Kasumi-1 (cell line): ENCODE measurements around the gene TNFAIP8.

Experiments used
- DNase-seq, 2 experiments: peaks; one replicate each; lab custom pipeline; 2025; lab: John Stamatoyannopoulos, UW

Gene TNFAIP8

DNA sequence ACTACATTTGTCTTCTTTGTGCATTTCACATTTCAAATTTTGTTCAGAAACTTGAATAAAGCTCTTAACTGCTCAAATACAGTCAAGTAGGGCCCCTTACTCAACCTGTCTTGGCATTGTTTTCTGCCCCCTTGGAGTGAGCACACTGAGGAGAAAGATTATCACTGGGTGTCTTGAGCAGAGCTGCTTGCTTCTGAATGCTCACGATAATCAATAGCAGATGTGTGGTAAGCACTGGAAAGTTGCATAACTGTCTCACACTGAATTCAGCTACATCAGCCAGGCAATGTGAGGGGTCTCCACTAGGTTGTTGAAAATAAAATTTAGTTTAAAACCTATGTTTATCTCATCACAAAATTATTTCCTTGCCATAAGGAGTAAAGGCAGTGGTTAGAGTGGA is 7.8 kb upstream of the TNFAIP8 start:
- no peak for DNase-seq

DNA sequence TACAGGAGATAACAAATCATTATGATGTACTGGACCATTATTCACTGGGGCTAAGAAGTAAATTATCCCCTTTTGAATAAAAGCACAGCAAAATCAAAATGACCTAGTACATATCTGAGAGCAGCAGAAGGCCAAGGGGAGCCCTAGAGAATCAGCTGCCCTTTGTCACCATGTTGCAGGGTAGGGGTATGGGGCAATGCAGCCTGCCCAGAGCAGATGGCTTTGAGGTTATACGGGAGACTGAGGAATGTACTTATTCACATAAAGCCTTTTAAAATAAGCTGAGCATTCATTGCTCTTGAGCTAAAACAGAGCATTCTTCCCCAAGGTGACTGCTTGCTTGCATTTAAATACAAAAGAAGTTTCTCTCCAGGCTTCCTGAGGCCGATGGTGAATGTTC is 2.6 kb upstream of the TNFAIP8 start:
- DNase-seq = no peak

DNA sequence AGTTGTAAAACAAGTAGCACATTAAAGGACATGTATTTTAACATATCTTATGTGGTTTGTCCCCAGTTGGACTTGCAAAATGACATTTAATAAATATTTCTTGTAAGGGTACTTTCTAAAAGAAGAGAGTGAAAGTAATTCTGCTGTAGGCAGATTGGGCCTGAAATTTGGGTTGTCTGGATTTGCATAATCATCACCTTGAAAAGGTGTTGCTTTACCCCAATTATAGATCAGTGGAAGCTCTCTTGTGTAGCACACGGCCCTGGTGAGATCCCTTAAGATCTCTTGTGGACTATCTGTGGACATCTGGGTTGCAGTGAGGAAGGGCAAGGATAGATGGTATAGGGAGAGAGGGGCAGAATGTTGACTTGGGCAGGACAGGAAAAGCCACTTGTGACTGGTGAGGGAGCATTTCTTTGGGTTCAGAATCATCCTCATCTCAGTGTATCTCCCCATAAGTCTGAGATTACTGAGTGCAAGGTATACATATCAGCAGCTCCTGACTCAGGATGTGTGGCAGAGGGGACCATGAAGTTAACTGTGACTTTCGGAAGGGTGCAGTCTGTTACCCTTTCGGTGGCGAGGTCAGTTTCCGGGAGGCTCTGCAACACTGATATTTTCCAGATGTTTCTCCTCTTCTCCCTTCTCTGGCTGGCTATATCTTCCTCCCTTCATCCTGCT is 2.0 kb upstream of the TNFAIP8 start:
- no peak for DNase-seq

DNA sequence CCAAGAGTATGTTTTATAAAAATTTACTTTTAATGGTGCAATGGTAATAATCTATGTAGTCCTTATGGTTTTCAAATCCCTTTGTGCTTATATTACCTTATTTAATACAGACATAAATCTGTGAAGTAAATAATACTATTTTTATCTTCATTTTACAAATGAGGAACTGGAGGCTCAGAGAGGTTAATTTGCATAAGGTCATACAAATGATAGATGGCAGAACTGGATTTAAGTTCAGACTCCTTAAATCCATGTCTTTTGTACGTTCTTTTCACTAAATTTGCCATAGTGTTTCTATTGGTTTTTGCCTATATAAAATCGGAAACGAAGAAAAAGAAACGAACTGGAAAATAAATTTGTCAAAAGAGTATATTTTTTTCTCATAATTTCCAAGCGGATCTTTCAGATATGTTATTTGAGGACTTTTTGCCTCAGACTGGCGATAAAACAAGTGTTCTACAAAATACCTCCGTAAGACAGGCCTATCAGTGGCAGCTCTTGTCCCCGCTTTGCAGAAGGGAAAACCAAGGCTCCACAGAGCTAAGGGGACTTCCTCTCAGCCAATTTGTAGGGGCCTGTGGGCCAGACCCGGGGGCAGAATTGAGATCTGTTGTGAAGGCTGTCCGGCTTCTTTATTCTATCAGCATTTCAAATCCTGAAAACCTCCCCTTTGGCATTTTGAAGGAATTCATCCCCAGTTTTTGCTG is 1.1 kb upstream of the TNFAIP8 start:
- DNase-seq = peak in 1 of 2 experiments; percentile 13

DNA sequence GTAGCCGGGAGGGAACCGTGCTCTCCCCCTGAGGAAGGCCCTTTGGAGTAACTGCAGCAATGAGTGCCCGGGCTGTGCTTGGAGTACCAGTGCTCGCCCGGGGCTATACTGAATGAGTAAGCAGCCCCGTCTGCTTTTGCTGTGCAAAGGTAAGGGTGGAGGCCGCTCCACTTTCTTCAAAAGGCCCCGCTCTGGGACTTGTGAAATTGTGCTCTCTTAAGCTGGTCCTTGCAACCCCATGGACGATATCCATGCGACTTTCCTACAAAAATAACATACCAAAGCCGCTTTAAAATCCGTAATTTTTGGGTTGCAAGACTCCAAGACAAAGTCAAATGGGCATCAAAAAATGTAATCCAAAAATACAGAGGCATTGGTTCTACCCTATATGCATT is 578 bp upstream of the TNFAIP8 start:
- no peak for DNase-seq

DNA sequence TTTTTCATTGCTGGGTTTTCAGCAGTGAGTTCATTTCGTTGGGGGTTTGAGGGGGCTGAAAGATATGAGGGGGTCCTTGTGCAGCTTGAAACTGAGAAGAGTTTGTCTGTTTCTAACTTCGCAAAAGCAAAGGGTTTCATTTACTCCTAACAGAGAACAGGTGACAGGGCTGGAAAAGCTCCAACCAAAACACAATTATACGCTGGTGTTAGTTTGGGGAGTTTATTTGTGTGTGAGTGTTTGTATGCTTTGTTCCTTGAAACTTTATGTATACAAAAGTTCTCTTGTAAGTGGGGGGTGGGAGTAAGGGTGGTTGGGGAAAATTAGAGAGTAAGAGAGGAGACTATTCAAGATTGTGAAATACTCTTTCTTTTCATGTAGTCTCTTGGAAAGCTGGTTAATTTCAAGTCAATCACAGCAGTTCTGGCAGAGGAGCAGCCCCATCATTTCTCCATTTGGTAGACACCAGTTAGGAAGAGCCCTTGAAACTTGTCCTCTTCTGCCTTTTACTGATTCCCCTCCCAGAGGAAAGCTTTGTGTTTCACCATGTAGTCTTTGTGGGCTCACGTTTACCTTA is 881 bp downstream of the TNFAIP8 start:
- no peak for DNase-seq

DNA sequence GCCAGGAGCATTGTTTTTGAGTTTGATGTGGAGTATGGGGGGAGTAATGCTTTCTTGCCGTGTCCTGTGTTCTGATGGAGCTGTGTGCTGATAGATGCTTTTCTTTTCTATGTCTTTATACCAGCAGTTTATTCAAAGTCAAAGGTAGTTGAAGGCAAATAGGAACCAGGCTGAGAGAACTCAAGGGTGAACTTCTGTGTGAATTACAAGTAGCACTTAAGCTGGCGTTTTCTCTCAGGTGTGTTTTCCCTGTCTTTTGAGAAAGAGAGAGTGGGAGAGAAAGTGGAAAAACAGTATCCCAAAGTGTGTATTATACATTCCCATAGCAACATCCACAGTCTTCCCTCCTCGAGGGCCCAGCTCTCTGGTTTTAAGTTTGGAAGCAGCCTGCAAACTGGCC is 1.5 kb downstream of the TNFAIP8 start:
- no peak for DNase-seq

DNA sequence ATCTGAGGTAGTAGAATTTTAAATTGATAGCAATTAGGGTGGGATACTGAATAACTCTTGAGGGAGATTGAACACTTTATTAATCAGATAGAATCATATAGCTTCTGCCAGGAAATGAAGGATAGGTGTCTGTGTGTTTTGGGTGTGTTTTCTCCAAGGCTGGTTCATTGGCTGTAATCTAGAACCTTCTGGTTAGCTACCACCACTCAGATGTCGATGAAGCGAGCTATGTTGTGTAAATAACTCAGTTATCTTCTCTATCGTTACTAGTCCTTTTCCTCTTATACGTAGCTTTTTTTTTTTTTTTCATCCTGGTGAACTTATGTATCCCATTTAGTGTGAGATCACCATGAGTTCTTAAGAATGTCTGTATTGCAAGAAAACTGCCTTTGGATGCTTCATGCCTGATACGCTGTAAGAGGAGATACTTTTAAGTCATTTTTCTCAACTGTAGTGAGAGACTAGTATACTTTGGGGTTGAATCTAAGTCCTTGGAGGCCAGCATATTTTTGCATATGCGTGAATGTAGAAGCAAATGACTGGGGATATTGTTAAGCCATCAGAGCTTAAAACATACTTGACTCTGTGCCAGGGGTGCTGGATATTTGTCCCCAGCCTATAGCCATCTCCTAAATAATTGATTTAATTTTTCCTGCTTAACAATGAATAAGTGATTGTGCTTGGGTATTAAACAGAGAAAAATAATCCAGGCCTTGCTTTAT is 2.1 kb downstream of the TNFAIP8 start:
- no peak for DNase-seq

DNA sequence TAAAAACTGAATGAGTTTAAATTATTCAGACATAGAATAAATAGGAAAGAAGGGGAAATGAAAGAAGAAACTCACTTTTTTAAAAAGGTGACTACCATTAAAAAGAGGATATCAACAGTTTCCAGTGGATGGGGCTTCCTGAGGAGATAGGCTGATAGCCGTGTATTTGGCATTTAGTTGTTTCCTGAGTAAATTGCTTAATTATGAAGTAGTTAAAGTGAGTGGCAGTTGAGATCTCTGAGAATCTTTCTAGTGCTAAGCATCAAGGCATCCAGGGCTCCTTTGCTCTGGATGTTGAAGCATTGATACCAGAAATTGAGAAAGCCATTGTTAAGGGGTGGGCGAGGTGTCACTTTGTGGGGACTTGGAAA is 2.7 kb downstream of the TNFAIP8 start:
- no peak for DNase-seq

DNA sequence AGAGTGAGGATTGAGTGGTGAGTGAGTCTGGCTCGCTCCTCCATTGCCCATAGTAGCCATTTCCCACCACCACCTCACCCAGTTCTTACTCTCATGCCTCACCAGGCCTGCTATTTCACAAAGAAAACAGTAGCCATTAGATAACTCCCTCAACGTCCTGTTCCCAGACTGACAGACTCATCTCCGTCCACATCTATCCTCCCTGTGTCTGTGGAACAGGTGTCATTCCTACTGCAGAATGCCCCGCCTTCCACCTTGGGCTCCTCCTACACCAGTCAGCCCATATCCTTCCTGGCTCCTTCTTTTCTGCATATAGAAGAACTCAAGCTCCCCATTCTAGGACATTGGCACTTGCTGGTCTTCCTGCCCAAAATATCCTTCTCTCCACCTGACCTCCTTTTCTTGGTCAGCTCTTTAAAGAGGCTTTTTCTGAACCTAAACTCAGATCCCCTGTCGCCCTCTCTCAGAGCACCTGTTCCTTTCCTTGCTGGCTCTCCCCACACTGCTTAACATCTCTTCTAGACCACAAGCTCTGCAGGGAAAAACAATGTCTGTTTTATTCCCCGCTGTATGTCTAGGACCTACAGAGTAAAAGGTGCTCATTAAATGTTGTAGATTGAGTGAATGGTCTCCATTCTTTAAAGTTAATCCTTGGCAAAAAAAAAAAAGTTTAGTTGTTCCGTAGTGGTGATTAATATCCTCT is 3.2 kb downstream of the TNFAIP8 start:
- DNase-seq = no peak

DNA sequence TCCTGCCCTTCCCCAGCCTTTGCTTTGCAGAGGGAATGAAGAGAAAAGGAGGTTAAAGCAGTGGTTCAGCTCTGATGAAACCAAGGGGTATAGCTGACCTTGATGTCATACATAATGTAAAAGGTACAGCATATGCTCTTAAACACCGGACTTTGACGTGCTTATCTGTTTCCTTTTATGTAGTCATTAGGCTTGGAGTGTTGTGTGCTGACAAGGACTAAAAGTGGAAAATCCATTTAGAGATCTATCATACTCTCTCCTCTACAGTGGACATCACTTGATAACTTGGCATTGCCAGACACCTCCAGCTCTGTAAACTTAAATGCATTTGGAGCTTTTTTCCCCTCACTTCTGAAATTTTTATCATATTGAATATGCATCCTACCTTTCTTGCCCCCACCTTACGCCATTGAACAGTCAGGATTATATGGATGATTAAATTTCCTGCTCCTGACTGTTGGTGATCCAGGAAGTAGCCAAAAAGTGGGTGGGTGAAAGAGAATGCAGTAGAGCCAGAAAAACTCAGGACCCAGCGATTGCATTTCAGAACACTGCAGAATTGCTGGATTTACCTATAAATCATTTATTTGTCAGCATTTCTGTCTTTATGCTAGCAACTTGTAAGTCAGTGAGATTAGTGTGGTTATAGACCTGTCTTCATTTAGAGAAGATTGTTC is 4.1 kb downstream of the TNFAIP8 start:
- no peak for DNase-seq

DNA sequence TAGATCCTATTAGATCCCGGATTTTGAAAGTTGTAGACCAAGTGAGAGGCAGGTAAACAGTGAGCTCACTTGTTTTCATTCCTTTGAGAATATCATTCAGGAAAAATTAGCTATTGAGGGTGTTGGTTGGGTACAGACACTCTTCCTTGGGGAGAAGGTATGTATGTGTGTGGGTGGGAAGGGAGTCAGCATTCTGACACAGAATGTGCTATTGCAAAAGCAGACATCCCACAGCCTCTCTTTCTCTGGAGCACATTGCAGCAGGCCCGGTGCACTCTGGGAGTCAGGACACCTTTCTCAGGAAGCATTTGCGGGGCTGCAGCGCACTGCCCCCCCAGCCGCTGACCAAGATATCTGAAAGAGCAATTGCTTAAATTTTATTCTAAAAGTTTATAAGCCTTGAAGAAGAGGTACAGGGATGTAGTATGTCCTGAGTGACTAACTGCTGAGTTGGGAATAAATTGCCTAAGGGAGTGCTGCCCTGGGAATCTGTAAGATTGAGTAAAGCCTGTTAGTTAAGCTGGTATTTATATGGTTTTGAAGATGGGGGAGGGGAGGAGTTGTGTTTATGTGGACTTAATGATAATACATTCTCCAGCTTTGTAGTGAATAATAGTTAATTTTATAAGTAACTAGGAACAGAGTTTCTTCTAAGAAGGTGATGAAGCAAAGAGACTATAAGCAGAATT is 5.2 kb downstream of the TNFAIP8 start:
- DNase-seq = no peak

DNA sequence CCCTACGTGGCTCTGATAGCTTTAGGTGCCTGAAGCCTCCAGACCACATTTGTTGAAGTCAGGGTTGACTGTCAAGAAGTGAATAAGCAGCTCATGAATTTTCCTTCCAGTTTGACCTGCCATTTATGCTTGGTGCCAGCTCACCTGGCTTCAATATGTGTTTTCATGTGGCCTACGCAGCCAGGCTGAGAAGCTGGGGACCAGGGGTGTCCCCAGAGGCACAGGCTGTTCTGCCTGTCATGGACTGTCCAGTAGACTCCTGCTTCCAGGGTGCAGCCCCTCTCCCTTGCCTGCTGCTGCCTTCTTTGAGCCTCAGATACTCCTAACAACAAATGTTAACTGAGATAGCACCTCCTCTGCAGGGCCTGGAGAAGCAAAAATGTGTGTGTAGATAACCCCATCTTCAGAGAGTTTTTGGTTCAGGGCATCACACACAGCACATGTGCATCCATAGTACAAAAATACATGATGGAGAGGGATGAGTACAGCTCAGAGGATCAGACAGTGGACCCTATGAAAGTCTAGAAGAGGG is 5.8 kb downstream of the TNFAIP8 start:
- DNase-seq = no peak

DNA sequence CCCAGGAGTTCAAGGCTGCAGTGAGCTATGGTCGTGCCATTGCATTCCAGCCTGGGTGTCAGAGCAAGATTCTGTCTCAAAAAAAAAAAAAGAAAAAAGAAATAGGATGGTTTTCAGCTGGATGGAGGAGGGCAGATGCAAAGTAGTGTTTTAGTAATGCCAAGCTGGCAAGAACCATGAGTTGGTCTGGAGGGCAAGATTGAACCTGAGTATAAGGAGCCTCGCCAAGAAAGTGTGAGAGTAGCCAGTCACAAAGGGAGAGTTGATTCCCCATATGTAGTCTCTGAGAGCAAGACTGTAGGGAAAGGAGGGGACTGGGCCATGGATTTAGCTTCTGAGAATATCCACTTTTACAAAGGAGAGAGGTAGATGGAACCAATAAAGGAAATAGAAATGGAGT is 6.9 kb downstream of the TNFAIP8 start:
- no peak for DNase-seq

DNA sequence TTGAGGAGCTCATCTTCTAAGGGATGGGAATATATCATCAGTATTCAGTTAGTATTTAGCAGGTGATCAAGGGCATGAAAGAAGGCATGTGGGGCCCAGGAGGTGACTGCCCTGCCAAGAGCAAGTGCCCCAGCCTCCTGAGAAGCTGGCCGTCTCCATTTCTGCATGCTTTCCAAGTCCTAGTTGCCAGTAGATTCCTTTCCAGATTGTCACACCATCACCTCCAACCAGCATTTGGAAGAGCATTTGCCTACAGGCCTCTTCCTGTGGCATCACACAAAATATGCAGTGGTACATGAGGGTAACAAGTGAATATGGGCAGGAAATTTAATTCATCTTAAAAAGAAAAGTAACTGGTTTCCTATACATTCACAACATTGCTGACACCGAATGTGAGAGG is 7.5 kb downstream of the TNFAIP8 start:
- DNase-seq = no peak

DNA sequence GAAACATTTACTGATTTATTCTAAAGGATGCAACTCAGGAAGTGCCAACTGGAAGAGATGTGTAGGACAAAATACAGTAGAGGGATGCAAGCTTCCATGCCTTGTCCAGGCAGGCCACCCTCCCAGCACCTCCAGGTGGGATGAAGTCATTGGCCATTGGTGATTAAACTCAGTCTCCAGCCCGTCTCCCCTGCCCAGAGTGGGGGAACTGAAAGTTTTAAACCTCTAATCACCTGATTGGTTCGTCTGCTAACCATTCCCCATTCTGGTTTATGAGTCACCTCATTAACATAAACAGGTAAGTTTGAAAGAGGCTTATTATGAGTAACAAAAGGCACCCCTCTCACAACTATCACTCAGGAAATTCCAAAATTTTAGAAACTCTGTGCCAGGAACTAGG is 8.1 kb downstream of the TNFAIP8 start:
- DNase-seq = no peak

DNA sequence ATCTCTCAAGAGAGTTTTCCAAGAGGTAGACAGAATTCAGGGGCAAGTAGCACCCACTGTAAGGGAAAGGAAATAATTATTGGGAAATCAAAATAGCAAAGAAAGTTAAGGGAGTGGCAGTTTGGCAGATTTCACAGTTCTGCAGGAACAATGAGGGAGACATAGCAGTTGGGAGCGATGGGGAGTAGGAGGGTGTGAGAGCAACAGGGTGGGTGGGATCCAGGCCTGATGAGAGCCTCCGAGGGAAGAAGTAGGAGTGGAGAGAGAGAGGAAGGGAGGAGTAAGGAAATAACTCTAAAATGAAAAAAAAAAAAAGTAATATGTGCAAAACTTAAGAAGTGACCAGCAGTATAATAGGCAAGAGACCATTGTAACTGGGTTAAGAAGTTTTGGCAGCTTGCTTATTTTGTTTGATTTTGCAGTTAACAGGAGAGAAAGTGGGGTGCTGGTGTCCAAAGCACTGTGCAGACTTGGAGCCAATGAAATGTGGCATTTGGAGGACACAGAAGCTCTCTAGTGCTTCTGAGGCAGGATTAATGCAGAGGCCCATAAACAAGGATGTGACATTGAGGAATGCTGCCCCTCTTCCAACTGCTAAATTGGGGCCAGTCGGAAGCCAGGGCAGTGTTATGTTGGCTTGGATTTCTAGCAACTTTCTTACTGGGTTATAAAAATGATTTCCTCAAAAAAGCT is 10.2 kb downstream of the TNFAIP8 start:
- no peak for DNase-seq

DNA sequence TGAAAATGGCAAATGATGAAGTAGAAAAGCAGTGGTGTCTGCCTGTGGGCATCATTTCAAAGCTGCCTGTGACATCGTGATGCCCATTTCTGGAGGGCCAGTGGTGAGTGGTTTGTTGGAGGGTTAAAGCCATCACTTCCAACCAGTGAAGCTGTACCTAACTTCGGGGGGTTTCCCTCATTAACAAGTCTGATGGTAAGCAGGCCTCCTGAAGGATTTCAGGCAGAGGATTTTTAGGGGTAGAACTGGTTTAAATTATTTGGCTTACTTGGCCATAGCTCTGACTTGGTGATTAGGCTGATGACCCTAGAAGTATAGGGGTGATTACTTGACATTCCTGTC is 10.7 kb downstream of the TNFAIP8 start:
- no peak for DNase-seq

DNA sequence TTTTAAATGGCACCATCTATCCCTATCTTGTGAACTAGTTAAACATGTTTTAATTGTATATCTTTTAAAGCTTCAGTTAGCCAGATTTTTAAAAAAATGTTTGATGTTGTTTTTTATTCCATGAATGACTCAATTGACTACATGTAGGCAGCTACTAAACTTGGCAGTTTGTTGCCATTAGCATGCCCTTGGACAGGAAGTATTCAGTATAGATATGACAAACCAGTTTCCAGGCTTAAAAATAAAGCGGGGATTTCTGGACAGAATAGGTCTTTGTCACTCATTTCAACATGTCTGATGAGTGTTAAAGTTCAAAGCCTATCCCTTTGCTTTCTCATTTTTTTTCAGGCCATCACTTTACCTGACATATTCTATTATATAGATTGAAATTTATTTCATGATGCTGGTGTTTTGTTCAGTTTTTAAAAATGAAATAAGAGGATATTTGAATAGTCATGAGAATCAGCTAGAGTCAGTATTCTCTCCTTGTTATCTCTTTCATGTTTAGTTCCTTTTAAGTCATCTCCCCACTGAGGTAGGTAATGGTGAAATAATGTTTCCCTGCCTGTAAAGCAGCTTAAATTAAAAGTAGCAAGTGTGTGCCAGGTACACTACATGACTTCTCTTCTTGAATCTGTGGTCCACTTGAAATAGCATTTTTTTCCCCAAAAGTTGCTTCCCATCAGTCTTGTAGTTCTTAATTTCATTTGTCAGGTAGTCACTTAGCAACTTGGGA is 11.9 kb downstream of the TNFAIP8 start:
- no peak for DNase-seq

DNA sequence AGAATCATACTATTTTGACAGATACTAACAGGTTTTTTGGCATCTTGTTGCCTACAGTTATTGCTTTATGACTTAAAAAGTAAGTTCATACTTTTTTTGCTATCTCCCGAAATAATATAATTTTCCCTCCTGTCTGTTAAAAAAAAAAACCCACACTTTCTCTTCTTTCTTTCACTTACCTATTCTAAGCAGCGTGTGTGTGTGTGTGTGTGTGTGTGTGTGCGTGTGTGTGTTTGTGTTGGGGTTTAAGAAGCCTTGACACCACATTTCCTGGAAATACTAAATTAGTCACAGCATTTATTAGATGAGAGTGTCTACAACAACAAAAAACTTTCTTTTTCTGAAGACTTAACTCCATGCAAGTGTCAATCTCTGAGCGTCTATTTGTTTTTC is 12.4 kb downstream of the TNFAIP8 start:
- no peak for DNase-seq
